Activated CD4-positive, alpha-beta memory T cell treated with anti-CD3 and anti-CD28 coated beads, Interleukin-2, amount 10 ng/mL, durations not matched to agents 7 days and 5 days (primary cell): ENCODE data around the gene FSTL5. TPM values are rescaled to one million over a fixed set of nuclear protein-coding genes. Genes with fewer than 3 reads are reported as not detected.

ENCODE experiments used
- CTCF ChIA-PET: fragments of 350-600 bp; sonication (Branson Sonifier 250); formaldehyde crosslinking; loops from one replicate; lab custom pipeline; 2021; ENCODE audit warnings: antibody characterized with exemption, inconsistent platforms; lab: Charles Lee
- POLR2A ChIA-PET: fragments of 350-600 bp; sonication (Branson Sonifier 250); formaldehyde crosslinking; loops from one replicate; lab custom pipeline; 2021; ENCODE audit warnings: antibody characterized with exemption; lab: Charles Lee
- DNase-seq: peaks from one replicate; pipeline ENCODE4 v3.0.0-alpha.2; 2020
- H3K27ac Mint-ChIP-seq: one replicate; pipeline ENCODE4 v1.8.0; 2021; ENCODE audit warnings: mild to moderate bottlenecking, mixed read lengths
- H3K27me3 Mint-ChIP-seq: one replicate; pipeline ENCODE4 v1.8.0; 2021; ENCODE audit warnings: mixed read lengths
- H3K36me3 Mint-ChIP-seq: one replicate; pipeline ENCODE4 v1.8.0; 2021; ENCODE audit warnings: low read depth, mixed read lengths
- H3K4me1 Mint-ChIP-seq: one replicate; pipeline ENCODE4 v1.8.0; 2021; ENCODE audit warnings: mixed read lengths
- H3K4me3 Mint-ChIP-seq: one replicate; pipeline ENCODE4 v1.8.0; 2021; ENCODE audit warnings: mild to moderate bottlenecking, mixed read lengths
- H3K9me3 Mint-ChIP-seq: one replicate; pipeline ENCODE4 v1.8.0; 2021; ENCODE audit warnings: mixed read lengths
- total RNA-seq, 2 experiments: library from RNA; stranded (reverse); gene quantifications; one replicate each; pipeline ENCODE4 v1.2.3, GENCODE V29; 2021

The FSTL5 gene
- total RNA-seq, 2 experiments from 2014 or later = not detected

DNA sequence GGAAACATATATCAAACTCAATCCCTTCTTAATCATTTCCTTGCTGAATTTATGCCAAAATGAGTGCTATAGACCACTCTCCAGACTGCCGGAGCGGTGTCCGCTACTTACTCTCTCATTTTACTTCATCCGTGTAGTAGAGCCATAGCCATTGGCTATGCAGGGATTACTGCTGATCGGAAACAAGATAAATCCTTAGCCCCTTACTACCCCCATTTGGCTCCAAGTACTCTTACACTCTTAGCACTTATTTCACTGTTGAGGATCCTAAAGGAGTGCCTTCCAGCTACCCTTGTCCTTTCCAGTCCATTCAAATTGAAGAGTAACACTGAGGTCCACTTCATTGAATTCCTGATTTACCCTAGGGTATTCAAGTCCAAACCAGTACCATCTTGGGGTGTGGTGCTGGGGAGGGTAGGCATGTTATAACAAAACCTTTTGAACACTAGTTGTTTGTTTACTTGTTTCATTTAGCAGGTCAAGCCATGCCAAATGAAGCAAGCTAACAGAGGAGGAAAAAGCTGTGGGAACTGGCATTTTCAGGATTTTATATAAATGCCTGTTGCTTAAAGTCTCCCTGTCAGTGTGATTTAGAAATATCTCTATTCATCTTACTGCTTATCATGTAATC is 715.1 kb downstream of the FSTL5 start:
- POLR2A ChIA-PET = no interaction called here
- Mint-ChIP-seq H3K4me3 (no peak overlapping the region), H3K27ac (no peak overlapping the region), H3K36me3 (no peaks in the 10 kb centered on the region), H3K4me1 (no peaks in the 10 kb centered on the region), H3K27me3 (no peaks in the 10 kb centered on the region), H3K9me3 (peaks cover 2% of the 10 kb centered on the region)
- CTCF ChIA-PET = no interaction called here
- DNase-seq = no peak

GRCh38 chr4:161444626-161445025 is 719.2 kb downstream of the FSTL5 start:
- Mint-ChIP-seq H3K27me3 (no peaks in the 10 kb centered on the region), H3K9me3 (peaks cover 6% of the 10 kb centered on the region), H3K27ac (no peak overlapping the region), H3K4me3 (no peak overlapping the region), H3K36me3 (no peaks in the 10 kb centered on the region), H3K4me1 (no peaks in the 10 kb centered on the region)
- CTCF ChIA-PET = no interaction called here
- DNase-seq = no peak
- POLR2A ChIA-PET = no interaction called here

DNA sequence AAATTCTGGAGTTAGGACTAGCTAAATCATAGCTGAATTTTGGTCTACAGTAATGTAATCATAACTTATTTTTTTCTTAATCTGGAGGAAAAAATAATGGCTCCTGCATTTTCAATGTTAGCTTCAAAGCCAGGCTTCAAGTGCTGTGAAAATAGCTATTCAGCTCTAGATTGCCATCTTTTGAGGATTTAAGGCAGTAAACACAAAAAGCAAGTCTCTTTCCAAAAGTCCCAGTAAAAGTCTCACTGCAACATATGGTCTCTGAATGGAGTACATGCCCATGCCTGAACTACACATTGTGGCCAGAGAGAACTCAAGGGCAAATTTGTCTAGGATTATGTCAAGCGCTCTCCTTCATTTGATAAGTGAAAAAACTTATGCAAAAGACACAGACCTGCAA is 720.9 kb downstream of the FSTL5 start:
- ChIA-PET POLR2A (no interaction called here), CTCF (no interaction called here)
- H3K9me3 Mint-ChIP-seq = peaks cover 6% of the 10 kb centered on the region

GRCh38 chr4:161438096-161438495 is 725.7 kb downstream of the FSTL5 start:
- H3K4me3 Mint-ChIP-seq = no peak overlapping the region
- ChIA-PET POLR2A (no interaction called here), CTCF (no interaction called here)
- peaks cover 8% of the 10 kb centered on the region for H3K9me3 Mint-ChIP-seq
- no peaks in the 10 kb centered on the region for H3K36me3 Mint-ChIP-seq
- H3K27me3 Mint-ChIP-seq = no peaks in the 10 kb centered on the region
- no peak overlapping the region for H3K27ac Mint-ChIP-seq
- H3K4me1 Mint-ChIP-seq = no peaks in the 10 kb centered on the region
- no peak for DNase-seq

More for the DNA sequence above, 720.9 kb downstream of the FSTL5 start:
- Mint-ChIP-seq H3K36me3 (no peaks in the 10 kb centered on the region), H3K4me1 (no peaks in the 10 kb centered on the region), H3K4me3 (no peak overlapping the region), H3K27me3 (no peaks in the 10 kb centered on the region), H3K27ac (no peak overlapping the region)
- no peak for DNase-seq

- ChIA-PET CTCF (no interaction called here), POLR2A (no interaction called here)
- H3K27ac Mint-ChIP-seq = no peak overlapping the region
- no peak for DNase-seq
- no peaks in the 10 kb centered on the region for H3K36me3 Mint-ChIP-seq
- H3K4me3 Mint-ChIP-seq = no peak overlapping the region
- no peaks in the 10 kb centered on the region for H3K27me3 Mint-ChIP-seq
- no peaks in the 10 kb centered on the region for H3K4me1 Mint-ChIP-seq
- peaks cover 4% of the 10 kb centered on the region for H3K9me3 Mint-ChIP-seq
These were observed 735.4 kb downstream of the FSTL5 start for GRCh38 chr4:161428180-161428965.

GRCh38 chr4:161419822-161420221 is 744.0 kb downstream of the FSTL5 start:
- no peaks in the 10 kb centered on the region for H3K36me3 Mint-ChIP-seq
- H3K9me3 Mint-ChIP-seq = peaks cover 3% of the 10 kb centered on the region
- H3K27ac Mint-ChIP-seq = no peak overlapping the region
- no peak for DNase-seq
- ChIA-PET CTCF (no interaction called here), POLR2A (no interaction called here)
- H3K4me3 Mint-ChIP-seq = no peak overlapping the region
- no peaks in the 10 kb centered on the region for H3K4me1 Mint-ChIP-seq
- no peaks in the 10 kb centered on the region for H3K27me3 Mint-ChIP-seq

DNA sequence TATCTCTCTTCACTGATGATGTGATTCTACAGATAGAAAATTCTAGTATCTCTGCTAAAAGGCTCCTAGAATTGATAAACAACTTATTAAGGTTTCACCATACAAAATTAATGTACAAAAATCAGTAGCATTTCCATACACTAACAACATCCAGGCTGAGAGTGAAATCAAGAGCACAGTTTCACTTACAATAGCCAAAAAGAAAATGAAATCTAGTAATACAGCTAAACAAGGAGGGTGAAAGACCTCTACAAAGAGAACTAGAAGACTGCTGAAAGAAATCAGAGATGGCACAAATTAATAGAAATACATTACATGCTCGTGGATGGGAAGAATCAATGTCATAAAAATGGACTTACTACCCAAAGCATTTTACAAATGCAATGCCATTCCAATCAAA is 751.9 kb downstream of the FSTL5 start:
- CTCF ChIA-PET = no interaction called here
- Mint-ChIP-seq H3K27me3 (no peaks in the 10 kb centered on the region), H3K36me3 (no peaks in the 10 kb centered on the region), H3K4me3 (no peak overlapping the region), H3K27ac (no peak overlapping the region), H3K9me3 (peaks cover 4% of the 10 kb centered on the region), H3K4me1 (no peaks in the 10 kb centered on the region)
- DNase-seq = no peak
- POLR2A ChIA-PET = no interaction called here

GRCh38 chr4:161404346-161405110 is 759.3 kb downstream of the FSTL5 start:
- no peaks in the 10 kb centered on the region for H3K4me1 Mint-ChIP-seq
- no peak overlapping the region for H3K4me3 Mint-ChIP-seq
- DNase-seq = no peak
- no peak overlapping the region for H3K27ac Mint-ChIP-seq
- H3K36me3 Mint-ChIP-seq = no peaks in the 10 kb centered on the region
- H3K27me3 Mint-ChIP-seq = no peaks in the 10 kb centered on the region
- ChIA-PET POLR2A (no interaction called here), CTCF (no interaction called here)
- no peaks in the 10 kb centered on the region for H3K9me3 Mint-ChIP-seq

DNA sequence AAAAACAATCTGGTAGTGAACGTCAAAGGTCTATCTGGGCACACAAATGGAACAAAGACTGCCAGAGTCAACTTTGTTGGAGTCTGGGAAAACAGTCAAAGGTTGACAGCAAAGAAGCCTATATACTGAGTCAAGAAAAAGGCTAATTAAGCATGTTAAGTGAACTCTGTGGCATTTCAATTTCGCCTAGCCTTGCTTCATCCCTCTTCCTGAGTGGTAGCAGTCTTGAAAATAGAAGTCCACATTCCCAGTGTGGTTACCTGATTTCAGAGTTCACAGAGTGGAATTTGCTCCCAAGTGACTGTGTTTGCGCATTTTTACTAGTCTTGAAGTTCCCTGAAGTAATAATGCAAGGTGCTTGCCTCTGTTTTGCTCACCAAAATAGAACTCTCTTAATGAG is 760.0 kb downstream of the FSTL5 start:
- no peak overlapping the region for H3K4me3 Mint-ChIP-seq
- CTCF ChIA-PET = no interaction called here
- H3K27ac Mint-ChIP-seq = no peak overlapping the region
- DNase-seq = no peak
- no peaks in the 10 kb centered on the region for H3K4me1 Mint-ChIP-seq
- H3K9me3 Mint-ChIP-seq = no peaks in the 10 kb centered on the region
- H3K36me3 Mint-ChIP-seq = no peaks in the 10 kb centered on the region
- POLR2A ChIA-PET = no interaction called here
- no peaks in the 10 kb centered on the region for H3K27me3 Mint-ChIP-seq

DNA sequence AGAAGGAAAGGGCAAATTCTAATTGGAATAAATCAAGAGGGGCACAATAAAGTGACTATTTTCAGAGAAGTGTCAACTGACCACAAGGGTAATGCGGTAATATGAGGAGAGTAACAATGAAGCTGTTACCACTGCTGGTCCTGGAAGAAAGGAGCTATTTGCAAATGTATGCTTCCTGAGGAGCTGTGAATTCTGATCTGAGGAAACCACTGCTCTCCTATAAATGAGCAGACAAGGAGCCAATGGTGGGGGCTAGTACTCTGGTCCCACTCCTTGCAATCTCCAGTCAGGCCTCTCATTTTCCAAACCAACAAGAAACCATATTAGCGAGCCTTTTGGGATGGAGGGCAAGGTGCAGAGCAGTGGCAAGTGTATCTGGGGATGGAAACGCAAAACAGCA is 770.2 kb downstream of the FSTL5 start:
- H3K27me3 Mint-ChIP-seq = no peaks in the 10 kb centered on the region
- no peaks in the 10 kb centered on the region for H3K36me3 Mint-ChIP-seq
- H3K4me1 Mint-ChIP-seq = no peaks in the 10 kb centered on the region
- no peak overlapping the region for H3K27ac Mint-ChIP-seq
- H3K4me3 Mint-ChIP-seq = no peak overlapping the region
- no peak for DNase-seq
- ChIA-PET POLR2A (no interaction called here), CTCF (no interaction called here)
- peaks cover 3% of the 10 kb centered on the region for H3K9me3 Mint-ChIP-seq

GRCh38 chr4:161382655-161383054 is 781.1 kb downstream of the FSTL5 start:
- Mint-ChIP-seq H3K27ac (no peak overlapping the region), H3K9me3 (peaks cover 5% of the 10 kb centered on the region), H3K4me3 (no peak overlapping the region), H3K4me1 (no peaks in the 10 kb centered on the region), H3K27me3 (no peaks in the 10 kb centered on the region), H3K36me3 (no peaks in the 10 kb centered on the region)
- POLR2A ChIA-PET = no interaction called here
- CTCF ChIA-PET = no interaction called here
- no peak for DNase-seq

DNA sequence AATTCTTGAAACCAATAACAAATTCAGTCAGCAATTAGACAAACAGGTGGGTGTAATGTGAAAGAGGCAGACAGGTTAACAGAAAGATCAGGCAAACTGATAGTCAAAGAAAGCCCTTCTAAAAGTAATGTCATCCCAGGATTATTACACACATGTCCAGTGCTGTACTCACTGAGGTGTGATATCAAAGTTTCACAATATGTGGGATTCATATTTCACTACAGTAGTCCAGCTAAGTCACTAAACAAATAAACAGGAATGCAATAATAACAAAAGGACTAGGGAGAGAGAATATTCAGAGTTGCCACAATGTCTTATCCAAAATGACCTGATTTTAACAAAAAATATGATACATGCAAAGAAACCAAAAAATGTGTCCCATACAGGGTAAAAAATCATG is 787.5 kb downstream of the FSTL5 start:
- H3K27me3 Mint-ChIP-seq = no peaks in the 10 kb centered on the region
- no peak overlapping the region for H3K27ac Mint-ChIP-seq
- peaks cover 9% of the 10 kb centered on the region for H3K9me3 Mint-ChIP-seq
- H3K4me3 Mint-ChIP-seq = no peak overlapping the region
- ChIA-PET CTCF (no interaction called here), POLR2A (no interaction called here)
- H3K36me3 Mint-ChIP-seq = no peaks in the 10 kb centered on the region
- DNase-seq = no peak
- H3K4me1 Mint-ChIP-seq = no peaks in the 10 kb centered on the region

GRCh38 chr4:161364681-161365080 is 799.1 kb downstream of the FSTL5 start:
- Mint-ChIP-seq H3K9me3 (no peaks in the 10 kb centered on the region), H3K4me1 (no peaks in the 10 kb centered on the region), H3K27me3 (no peaks in the 10 kb centered on the region), H3K27ac (no peak overlapping the region), H3K36me3 (no peaks in the 10 kb centered on the region), H3K4me3 (no peak overlapping the region)
- ChIA-PET CTCF (no interaction called here), POLR2A (no interaction called here)
- no peak for DNase-seq
